CD4-positive, alpha-beta memory T cell (primary cell): Measurements from ENCODE around the gene SLC39A12. TPM values are rescaled to one million over a fixed set of nuclear protein-coding genes. Genes with fewer than 3 reads are reported as not detected.

Experiments
- CTCF ChIA-PET: fragments of 350-600 bp; sonication (Branson Sonifier 250); formaldehyde crosslinking; loops from one replicate; lab custom pipeline; 2021; ENCODE audit warnings: inconsistent platforms; ENCODE audit not compliant: partially characterized antibody; lab: Charles Lee
- POLR2A ChIA-PET: fragments of 350-600 bp; sonication (Branson Sonifier 250); formaldehyde crosslinking; loops from one replicate; lab custom pipeline; 2021; ENCODE audit not compliant: partially characterized antibody; lab: Charles Lee
- DNase-seq, 5 donors: peaks; one replicate each; pipeline versions ENCODE4 v3.0.0 to v3.0.0-alpha.2; 2020 to 2022; ENCODE audit warnings: mixed read lengths in 1 of 5
- H3K27ac ChIP-seq: one replicate; pipeline ENCODE4 v1.7.0; 2013; ENCODE audit warnings: low read depth, low read length
- H3K27me3 ChIP-seq: 2 replicates; pipeline ENCODE4 v1.7.0; 2013; ENCODE audit warnings: mild to moderate bottlenecking, low read length, moderate library complexity; ENCODE audit not compliant: insufficient read depth
- H3K36me3 ChIP-seq: 2 replicates; pipeline ENCODE4 v1.7.0; 2013; ENCODE audit warnings: mild to moderate bottlenecking, low read length, moderate library complexity; ENCODE audit not compliant: insufficient read depth
- H3K4me1 ChIP-seq: 2 replicates; pipeline ENCODE4 v1.7.0; 2013; ENCODE audit warnings: mild to moderate bottlenecking, low read length, moderate library complexity; ENCODE audit not compliant: insufficient read depth
- H3K4me3 ChIP-seq, 2 donors: one replicate each; pipeline ENCODE4 v1.7.0; 2013; ENCODE audit warnings: low read length in 2 of 2, mild to moderate bottlenecking in 1 of 2
- H3K9me3 ChIP-seq, 2 donors: one replicate each; pipeline ENCODE4 v1.7.0; 2013; ENCODE audit warnings: low read length in 2 of 2, control low read depth in 1 of 2; ENCODE audit not compliant: control insufficient read depth in 1 of 2
- H3K27ac Mint-ChIP-seq, 7 donors: one replicate each; pipeline ENCODE4 v1.8.0; 2020 to 2021; ENCODE audit warnings: mixed read lengths in 7 of 7, mild to moderate bottlenecking in 6 of 7, inconsistent platforms in 3 of 7, moderate library complexity in 3 of 7
- H3K27me3 Mint-ChIP-seq, 2 donors: one replicate each; pipeline ENCODE4 v1.8.0; 2020 to 2021; ENCODE audit warnings: mixed read lengths in 2 of 2
- H3K36me3 Mint-ChIP-seq, 2 donors: one replicate each; pipeline ENCODE4 v1.8.0; 2020 to 2021; ENCODE audit warnings: mixed read lengths in 2 of 2, inconsistent platforms in 1 of 2, mild to moderate bottlenecking in 1 of 2
- H3K4me1 Mint-ChIP-seq, 4 donors: one replicate each; pipeline ENCODE4 v1.8.0; 2020 to 2021; ENCODE audit warnings: mixed read lengths in 4 of 4, mild to moderate bottlenecking in 1 of 4
- H3K4me3 Mint-ChIP-seq, 8 donors: one replicate each; pipeline ENCODE4 v1.8.0; 2020 to 2021; ENCODE audit warnings: mixed read lengths in 8 of 8, mild to moderate bottlenecking in 7 of 8, moderate library complexity in 6 of 8, inconsistent platforms in 3 of 8
- H3K9me3 Mint-ChIP-seq, 8 donors: one replicate each; pipeline ENCODE4 v1.8.0; 2020 to 2021; ENCODE audit warnings: mixed read lengths in 8 of 8, mild to moderate bottlenecking in 5 of 8, inconsistent platforms in 3 of 8, moderate library complexity in 1 of 8
- intact Hi-C: fragments of 100-400 bp; cut with micrococcal nuclease; formaldehyde crosslinking; loops from one replicate; pipeline ENCODE4 v1.15.1; 2023
- polyA plus RNA-seq, 2 donors: library from polyadenylated mRNA; unstranded; fragments of 300-500 nt; fragmentation: Illumina TruSeq; gene quantifications; one replicate each; pipeline ENCODE4 v1.2.3, GENCODE V29; 2021
- total RNA-seq, 2 experiments: library from RNA; stranded (reverse); gene quantifications; one replicate each; pipeline ENCODE4 v1.2.3, GENCODE V29; 2021

The SLC39A12 gene
- total and polyA plus RNA-seq, 4 experiments from 2014 or later = not detected

DNA sequence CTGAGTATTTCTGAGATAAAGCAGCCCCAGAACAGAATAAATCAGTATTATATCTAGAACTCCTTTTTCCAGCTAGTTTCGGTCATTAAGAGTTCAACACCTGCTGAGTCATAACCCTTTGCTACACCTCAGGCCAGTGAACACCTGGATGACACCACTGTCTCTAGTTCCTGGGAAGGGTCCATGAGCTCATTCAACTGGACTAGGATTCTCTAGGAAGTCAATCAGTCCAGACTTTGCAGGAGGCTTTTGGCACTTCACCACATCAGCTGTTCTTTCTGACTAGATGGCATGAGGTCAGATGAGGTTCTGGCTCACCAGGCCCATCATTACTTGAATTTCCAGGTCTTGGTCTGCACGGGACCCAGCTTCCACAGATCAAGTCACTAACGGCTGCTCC lies 11.7 kb downstream of the SLC39A12 start:
- no peaks in the 10 kb centered on the region for H3K9me3 ChIP-seq
- Mint-ChIP-seq H3K27me3 (no peaks in the 10 kb centered on the region), H3K4me3 (no peak overlapping the region), H3K36me3 (no peaks in the 10 kb centered on the region), H3K4me1 (no peaks in the 10 kb centered on the region), H3K27ac (no peak overlapping the region), H3K9me3 (peaks cover 0 to 25% (median 5%) of the 10 kb centered on the region in 8 donors)
- ChIA-PET POLR2A (no interaction called here), CTCF (no interaction called here)
- no peak overlapping the region for H3K27ac ChIP-seq
- no peaks in the 10 kb centered on the region for H3K36me3 ChIP-seq
- H3K4me1 ChIP-seq = no peaks in the 10 kb centered on the region
- no peak for DNase-seq
- no peaks in the 10 kb centered on the region for H3K27me3 ChIP-seq
- intact Hi-C loops = no loop called here
- no peak overlapping the region for H3K4me3 ChIP-seq

- H3K9me3 ChIP-seq = no peaks in the 10 kb centered on the region
- ChIA-PET POLR2A (no interaction called here), CTCF (no interaction called here)
Measured at GRCh38 chr10:17965649-17966235, 14.0 kb downstream of the SLC39A12 start.

GRCh38 chr10:17974505-17974904 lies 22.8 kb downstream of the SLC39A12 start:
- H3K4me3 Mint-ChIP-seq = no peak overlapping the region
- POLR2A ChIA-PET = interaction anchor here (0.7 kb wide), 1 partner anchor 692 kb away, joined by 3 read pairs; no protein-coding TSS in a partner anchor
- no peak overlapping the region for H3K27ac Mint-ChIP-seq

More at GRCh38 chr10:17965649-17966235, 14.0 kb downstream of the SLC39A12 start:
- intact Hi-C loops = no loop called here
- Mint-ChIP-seq H3K36me3 (no peaks in the 10 kb centered on the region), H3K27ac (no peak overlapping the region), H3K4me3 (no peak overlapping the region), H3K4me1 (no peaks in the 10 kb centered on the region), H3K9me3 (peaks cover 0 to 24% (median 15%) of the 10 kb centered on the region in 8 donors), H3K27me3 (no peaks in the 10 kb centered on the region)
- Histone ChIP-seq H3K4me3 (no peak overlapping the region), H3K27ac (no peak overlapping the region), H3K4me1 (no peaks in the 10 kb centered on the region), H3K36me3 (no peaks in the 10 kb centered on the region), H3K27me3 (no peaks in the 10 kb centered on the region)
- no peak for DNase-seq

DNA sequence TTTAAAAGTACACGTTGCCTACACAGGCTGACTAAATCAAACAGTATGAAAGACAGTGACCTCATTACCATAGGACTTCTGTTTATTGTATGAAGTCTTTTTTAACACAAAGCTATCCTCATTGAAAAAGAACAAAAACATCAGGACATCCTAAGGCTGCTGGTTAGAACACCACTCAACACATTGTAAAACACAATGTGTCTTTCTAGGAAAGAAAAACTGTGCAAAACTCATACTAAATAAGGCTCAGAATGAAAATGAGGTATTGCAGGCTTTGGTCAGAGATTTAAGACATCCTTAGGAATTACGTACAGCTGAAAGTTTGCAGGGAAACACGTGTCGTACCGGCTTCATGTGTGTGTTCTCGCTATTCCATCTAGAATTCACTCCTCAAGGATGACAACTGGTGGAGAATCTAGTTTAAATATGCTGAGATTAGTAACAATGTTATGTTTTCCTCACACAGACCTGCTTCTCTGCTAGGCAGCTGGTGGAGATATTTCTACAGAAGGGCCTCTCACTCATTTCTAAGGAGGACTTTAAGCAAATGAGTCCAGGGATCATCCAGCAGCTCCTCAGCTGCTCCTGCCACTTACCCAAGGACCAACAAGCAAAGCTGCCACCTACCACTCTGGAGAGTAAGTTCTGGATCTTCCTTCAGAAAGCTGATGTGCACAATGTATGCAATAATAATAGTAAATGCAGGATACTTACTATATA lies 29.3 kb downstream of the SLC39A12 start:
- intact Hi-C loops = no loop called here
- Mint-ChIP-seq H3K4me3 (no peak overlapping the region), H3K4me1 (no peaks in the 10 kb centered on the region), H3K27me3 (peaks cover 0 to 2% of the 10 kb centered on the region in 2 donors), H3K36me3 (no peaks in the 10 kb centered on the region), H3K27ac (no peak overlapping the region), H3K9me3 (peaks cover 0 to 3% (median 2%) of the 10 kb centered on the region in 8 donors)
- H3K4me1 ChIP-seq = no peaks in the 10 kb centered on the region
- ChIA-PET CTCF (no interaction called here), POLR2A (no interaction called here)
- H3K9me3 ChIP-seq = no peaks in the 10 kb centered on the region
- no peak overlapping the region for H3K4me3 ChIP-seq
- no peak overlapping the region for H3K27ac ChIP-seq
- no peaks in the 10 kb centered on the region for H3K36me3 ChIP-seq
- H3K27me3 ChIP-seq = no peaks in the 10 kb centered on the region
- DNase-seq = no peak

More at GRCh38 chr10:17974505-17974904, 22.8 kb downstream of the SLC39A12 start:
- no peaks in the 10 kb centered on the region for H3K9me3 ChIP-seq
- H3K27me3 ChIP-seq = no peaks in the 10 kb centered on the region
- Mint-ChIP-seq H3K9me3 (peaks cover 5 to 21% (median 11%) of the 10 kb centered on the region in 8 donors), H3K27me3 (peaks cover 0 to 2% of the 10 kb centered on the region in 2 donors), H3K4me1 (no peaks in the 10 kb centered on the region), H3K36me3 (no peaks in the 10 kb centered on the region)
- H3K4me1 ChIP-seq = no peaks in the 10 kb centered on the region
- CTCF ChIA-PET = no interaction called here
- no peaks in the 10 kb centered on the region for H3K36me3 ChIP-seq
- DNase-seq = no peak
- no peak overlapping the region for H3K4me3 ChIP-seq
- no peak overlapping the region for H3K27ac ChIP-seq
- intact Hi-C loops = no loop called here

GRCh38 chr10:17981766-17982380 lies 30.2 kb downstream of the SLC39A12 start:
- Mint-ChIP-seq H3K27ac (no peak overlapping the region), H3K36me3 (no peaks in the 10 kb centered on the region), H3K9me3 (peaks cover 0 to 5% (median under 1%) of the 10 kb centered on the region in 8 donors), H3K27me3 (peaks cover 0 to 2% of the 10 kb centered on the region in 2 donors), H3K4me3 (no peak overlapping the region), H3K4me1 (no peaks in the 10 kb centered on the region)
- ChIA-PET POLR2A (no interaction called here), CTCF (no interaction called here)
- Histone ChIP-seq H3K4me3 (no peak overlapping the region), H3K27ac (no peak overlapping the region), H3K27me3 (no peaks in the 10 kb centered on the region), H3K9me3 (no peaks in the 10 kb centered on the region), H3K4me1 (no peaks in the 10 kb centered on the region), H3K36me3 (no peaks in the 10 kb centered on the region)
- DNase-seq = no peak
- intact Hi-C loops = no loop called here

GRCh38 chr10:17984056-17984455 lies 32.3 kb downstream of the SLC39A12 start:
- Mint-ChIP-seq H3K27me3 (peaks cover 0 to 1% of the 10 kb centered on the region in 2 donors), H3K4me3 (no peak overlapping the region), H3K27ac (no peak overlapping the region), H3K9me3 (peaks cover 0 to 5% (median under 1%) of the 10 kb centered on the region in 8 donors), H3K36me3 (no peaks in the 10 kb centered on the region), H3K4me1 (no peaks in the 10 kb centered on the region)
- DNase-seq = no peak
- ChIA-PET CTCF (no interaction called here), POLR2A (no interaction called here)
- Histone ChIP-seq H3K36me3 (no peaks in the 10 kb centered on the region), H3K27ac (no peak overlapping the region), H3K4me3 (no peak overlapping the region), H3K4me1 (no peaks in the 10 kb centered on the region), H3K9me3 (peaks cover 0 to 4% of the 10 kb centered on the region in 2 donors), H3K27me3 (no peaks in the 10 kb centered on the region)
- intact Hi-C loops = no loop called here

- Histone ChIP-seq H3K27me3 (no peaks in the 10 kb centered on the region), H3K36me3 (no peaks in the 10 kb centered on the region), H3K4me1 (no peaks in the 10 kb centered on the region), H3K4me3 (no peak overlapping the region), H3K9me3 (peaks cover 0 to 4% of the 10 kb centered on the region in 2 donors), H3K27ac (no peak overlapping the region)
- H3K27ac Mint-ChIP-seq = no peak overlapping the region
- no peaks in the 10 kb centered on the region for H3K36me3 Mint-ChIP-seq
- CTCF ChIA-PET = no interaction called here
- no peaks in the 10 kb centered on the region for H3K4me1 Mint-ChIP-seq
- POLR2A ChIA-PET = no interaction called here
- peaks cover 0 to 1% of the 10 kb centered on the region in 2 donors for H3K27me3 Mint-ChIP-seq
- peaks cover 0 to 5% (median under 1%) of the 10 kb centered on the region in 8 donors for H3K9me3 Mint-ChIP-seq
- intact Hi-C loops = no loop called here
- no peak overlapping the region for H3K4me3 Mint-ChIP-seq
- DNase-seq = no peak
Measured at GRCh38 chr10:17984563-17984962, 32.8 kb downstream of the SLC39A12 start.
